ENCODE measurements around the gene MCU.

GRCh38 chr10:72879245-72879644, 187.3 kb downstream of the MCU start:
- no peak for TF ChIP-seq CTCF (IDR thresholded peaks at IDR 0.05; ENCODE audit: low read depth, low read length)
- no peak for TF ChIP-seq MYC (IDR thresholded peaks at IDR 0.05; ENCODE audit: low read depth, low read length)
- TF ChIP-seq POLR2A (IDR thresholded peaks at IDR 0.05; ENCODE audit: extremely low read depth, insufficient read length): no peak
- no peak for TF ChIP-seq MAX (IDR thresholded peaks at IDR 0.05; ENCODE audit: low read depth, low read length)
